GM10266 (cell line): ENCODE data around the gene GPT2.

ENCODE experiments used
- DNase-seq: peaks from one replicate; pipeline ENCODE4 v3.0.0; 2012; ENCODE audit errors: extremely low spot score
- TF ChIP-seq, protein P1 (sequence below): IDR thresholded peaks from 2 replicates; pipeline ENCODE4 v1.5.1; 2012; ENCODE audit warnings: mild to moderate bottlenecking, low read depth; ENCODE audit not compliant: control insufficient read depth, insufficient read depth; ENCODE audit errors: missing control alignments

The GPT2 gene

DNA sequence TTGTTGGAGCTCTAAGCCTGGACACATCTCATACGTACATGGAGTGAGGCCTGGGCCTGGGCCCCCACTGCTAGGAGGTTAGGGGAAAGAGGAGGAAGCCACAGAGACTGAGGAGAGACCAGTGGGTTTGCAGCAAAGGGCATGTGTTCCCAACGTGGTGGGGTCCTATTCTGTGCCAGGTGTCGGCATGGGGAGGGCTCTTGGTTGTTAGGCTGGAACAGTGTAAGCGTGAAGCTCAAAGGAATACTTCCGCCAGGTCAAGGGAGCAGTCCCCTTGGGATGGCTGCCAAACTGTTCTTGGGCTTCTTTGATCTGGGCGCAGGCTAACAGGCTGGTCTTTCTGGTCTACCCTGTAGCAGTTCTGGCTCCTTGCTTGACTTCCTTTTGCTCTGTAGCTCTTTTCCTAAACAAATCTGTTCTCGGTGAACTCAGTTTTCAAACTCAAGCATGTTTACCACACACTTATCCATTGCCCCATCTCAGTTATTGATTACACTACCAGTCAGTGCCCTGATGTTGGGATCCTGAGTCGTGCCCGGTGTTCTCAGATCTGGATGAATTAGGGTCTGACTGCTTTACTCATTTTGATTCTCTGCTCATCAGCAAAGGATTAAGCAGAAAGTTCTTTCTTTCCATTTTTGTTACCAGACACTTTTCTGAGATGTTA, 36.4 kb downstream of the GPT2 start:
- no peak for DNase-seq
- TF ChIP-seq, protein P1, sequence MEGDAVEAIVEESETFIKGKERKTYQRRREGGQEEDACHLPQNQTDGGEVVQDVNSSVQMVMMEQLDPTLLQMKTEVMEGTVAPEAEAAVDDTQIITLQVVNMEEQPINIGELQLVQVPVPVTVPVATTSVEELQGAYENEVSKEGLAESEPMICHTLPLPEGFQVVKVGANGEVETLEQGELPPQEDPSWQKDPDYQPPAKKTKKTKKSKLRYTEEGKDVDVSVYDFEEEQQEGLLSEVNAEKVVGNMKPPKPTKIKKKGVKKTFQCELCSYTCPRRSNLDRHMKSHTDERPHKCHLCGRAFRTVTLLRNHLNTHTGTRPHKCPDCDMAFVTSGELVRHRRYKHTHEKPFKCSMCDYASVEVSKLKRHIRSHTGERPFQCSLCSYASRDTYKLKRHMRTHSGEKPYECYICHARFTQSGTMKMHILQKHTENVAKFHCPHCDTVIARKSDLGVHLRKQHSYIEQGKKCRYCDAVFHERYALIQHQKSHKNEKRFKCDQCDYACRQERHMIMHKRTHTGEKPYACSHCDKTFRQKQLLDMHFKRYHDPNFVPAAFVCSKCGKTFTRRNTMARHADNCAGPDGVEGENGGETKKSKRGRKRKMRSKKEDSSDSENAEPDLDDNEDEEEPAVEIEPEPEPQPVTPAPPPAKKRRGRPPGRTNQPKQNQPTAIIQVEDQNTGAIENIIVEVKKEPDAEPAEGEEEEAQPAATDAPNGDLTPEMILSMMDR = no peak

DNA sequence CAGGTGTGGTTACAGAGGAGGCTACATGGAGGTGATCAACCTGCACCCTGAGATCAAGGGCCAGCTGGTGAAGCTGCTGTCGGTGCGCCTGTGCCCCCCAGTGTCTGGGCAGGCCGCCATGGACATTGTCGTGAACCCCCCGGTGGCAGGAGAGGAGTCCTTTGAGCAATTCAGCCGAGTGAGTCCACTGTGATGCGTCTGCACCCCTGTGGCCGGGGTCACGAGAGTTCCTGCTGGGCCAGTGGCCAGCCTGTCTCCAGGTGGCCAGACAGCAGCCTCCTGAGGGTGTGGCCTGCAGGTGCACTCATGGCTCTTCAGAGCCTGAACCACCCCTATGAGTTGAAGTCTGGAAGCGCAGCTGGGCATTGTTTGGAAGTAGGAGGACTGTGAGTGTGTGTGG, 38.1 kb downstream of the GPT2 start:
- TF ChIP-seq, protein P1 = no peak
- no peak for DNase-seq

DNA sequence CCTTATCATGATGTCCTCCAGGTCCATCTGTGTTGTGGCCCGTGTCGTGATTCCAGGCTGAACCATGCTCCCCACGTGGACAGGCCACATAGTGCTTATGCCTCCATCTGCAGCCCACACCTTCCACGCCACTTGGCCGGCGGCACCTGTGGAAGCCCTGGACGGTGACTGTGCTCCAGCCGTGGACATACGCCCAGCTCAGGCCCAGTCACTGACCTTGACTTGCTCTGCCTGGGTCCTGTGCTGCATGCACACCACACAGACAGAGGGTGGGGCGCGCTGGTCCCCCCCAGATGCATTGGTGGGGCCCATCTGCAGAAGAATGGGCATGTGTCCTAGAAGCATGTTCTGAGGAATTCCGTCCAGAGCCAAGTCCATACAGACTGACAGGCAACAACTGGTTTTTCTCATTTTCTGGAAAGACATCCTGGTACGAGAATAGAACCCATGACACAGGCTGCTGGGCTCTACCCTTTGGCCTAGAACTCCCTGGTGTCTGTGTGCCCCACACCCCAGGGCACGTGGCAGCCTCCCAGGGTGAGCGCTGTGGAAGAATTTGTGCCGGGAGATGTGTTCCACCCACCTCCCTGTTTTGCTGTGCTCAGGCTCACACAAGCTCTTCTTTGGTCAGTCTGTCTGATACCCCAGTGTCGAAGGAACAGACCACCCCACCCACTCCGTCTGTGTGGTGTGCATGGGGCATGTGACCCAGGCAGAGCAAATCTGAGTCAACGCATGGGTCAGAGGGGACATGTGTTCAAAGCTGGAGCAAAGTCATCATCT, 39.5 kb downstream of the GPT2 start:
- TF ChIP-seq, protein P1 = no peak
- no peak for DNase-seq

GRCh38 chr16:46924402-46924801, 40.2 kb downstream of the GPT2 start:
- TF ChIP-seq, protein P1 = no peak
- no peak for DNase-seq

DNA sequence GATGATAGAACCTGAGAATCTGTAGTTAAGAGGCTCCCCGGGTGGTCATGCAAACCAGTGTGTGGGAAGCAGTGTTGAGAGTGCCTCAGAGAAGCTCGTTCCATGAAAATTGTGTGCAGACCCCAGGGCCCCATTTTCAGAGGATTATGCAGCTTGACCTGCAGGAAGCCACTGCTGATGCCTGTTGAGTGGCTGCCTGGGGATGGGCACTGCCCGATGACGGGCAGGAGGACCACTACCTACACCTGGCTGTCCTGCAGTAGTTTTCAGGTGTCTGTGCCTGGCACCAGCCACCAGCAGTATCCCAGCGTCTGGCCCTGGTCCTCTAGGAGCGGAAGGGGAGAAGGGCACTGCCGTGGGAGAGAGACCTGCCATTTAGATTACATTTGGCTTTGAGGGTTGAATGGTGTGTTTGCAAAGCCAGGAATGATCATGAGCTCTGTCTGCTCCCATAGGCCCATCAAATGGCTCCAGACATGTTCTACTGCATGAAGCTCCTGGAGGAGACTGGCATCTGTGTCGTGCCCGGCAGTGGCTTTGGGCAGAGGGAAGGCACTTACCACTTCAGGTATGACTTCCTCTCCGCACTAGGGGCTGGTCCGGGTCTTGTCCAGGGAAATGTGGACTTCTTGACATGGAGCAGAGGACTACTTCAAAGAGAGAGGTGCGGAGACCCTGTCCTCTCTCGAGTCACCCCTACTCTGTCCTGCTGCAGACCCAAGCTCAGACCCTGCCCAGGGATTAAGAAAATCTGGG, 42.5 kb downstream of the GPT2 start:
- TF ChIP-seq, protein P1 = no peak
- no peak for DNase-seq

- TF ChIP-seq, protein P1 = no peak
- DNase-seq = no peak
These were observed 43.1 kb downstream of the GPT2 start for GRCh38 chr16:46927273-46927672.
